ENCODE data around the gene PPP1R3G.
"Not testable (repeated sequence)": the region's sequence is repeated elsewhere in the genome, so short reads cannot be mapped to it uniquely, and the experiment has no call there.

PPP1R3G gene

GRCh38 chr6:5058254-5058653 lies 26.9 kb upstream of the PPP1R3G start:
- H3K27ac ChIP-seq (ENCODE audit: low read depth, low read length): no peak overlapping the region
- no peaks in the 10 kb centered on the region for H3K36me3 ChIP-seq (ENCODE audit: control insufficient read depth, insufficient read depth, low read length)
- no peaks in the 10 kb centered on the region for H3K4me1 ChIP-seq (ENCODE audit: control insufficient read depth, insufficient read depth, low read length)
- H3K9ac ChIP-seq (ENCODE audit: low read length): no peak overlapping the region
- no peak overlapping the region for H3K4me3 ChIP-seq (ENCODE audit: low read length)
- no peaks in the 10 kb centered on the region for H3K27me3 ChIP-seq (ENCODE audit: control insufficient read depth, insufficient read depth, low read length)

- Histone ChIP-seq H3K4me1 (ENCODE audit: control insufficient read depth, insufficient read depth, low read length) (no peaks in the 10 kb centered on the region), H3K27me3 (ENCODE audit: control insufficient read depth, insufficient read depth, low read length) (no peaks in the 10 kb centered on the region), H3K4me3 (ENCODE audit: low read length) (no peak overlapping the region), H3K27ac (ENCODE audit: low read depth, low read length) (no peak overlapping the region), H3K9ac (ENCODE audit: low read length) (no peak overlapping the region), H3K36me3 (ENCODE audit: control insufficient read depth, insufficient read depth, low read length) (no peaks in the 10 kb centered on the region)
These were observed 25.9 kb upstream of the PPP1R3G start for GRCh38 chr6:5059036-5059896.

GRCh38 chr6:5060439-5060838 lies 24.7 kb upstream of the PPP1R3G start:
- H3K4me1 ChIP-seq (ENCODE audit: control insufficient read depth, insufficient read depth, low read length); H3K27me3 ChIP-seq (ENCODE audit: control insufficient read depth, insufficient read depth, low read length); H3K9ac ChIP-seq (ENCODE audit: low read length); H3K4me3 ChIP-seq (ENCODE audit: low read length); H3K36me3 ChIP-seq (ENCODE audit: control insufficient read depth, insufficient read depth, low read length); H3K27ac ChIP-seq (ENCODE audit: low read depth, low read length): not testable (repeated sequence)

- Histone ChIP-seq H3K9ac (ENCODE audit: low read length) (no peak overlapping the region), H3K4me1 (ENCODE audit: control insufficient read depth, insufficient read depth, low read length) (no peaks in the 10 kb centered on the region), H3K27me3 (ENCODE audit: control insufficient read depth, insufficient read depth, low read length) (no peaks in the 10 kb centered on the region), H3K27ac (ENCODE audit: low read depth, low read length) (no peak overlapping the region), H3K4me3 (ENCODE audit: low read length) (no peak overlapping the region), H3K36me3 (ENCODE audit: control insufficient read depth, insufficient read depth, low read length) (no peaks in the 10 kb centered on the region)
These were observed 24.0 kb upstream of the PPP1R3G start for GRCh38 chr6:5061152-5061551.

GRCh38 chr6:5063617-5064016 lies 21.5 kb upstream of the PPP1R3G start:
- no peak overlapping the region for H3K27ac ChIP-seq (ENCODE audit: low read depth, low read length)
- H3K4me1 ChIP-seq (ENCODE audit: control insufficient read depth, insufficient read depth, low read length): no peaks in the 10 kb centered on the region
- no peaks in the 10 kb centered on the region for H3K27me3 ChIP-seq (ENCODE audit: control insufficient read depth, insufficient read depth, low read length)
- no peak overlapping the region for H3K9ac ChIP-seq (ENCODE audit: low read length)
- H3K36me3 ChIP-seq (ENCODE audit: control insufficient read depth, insufficient read depth, low read length): no peaks in the 10 kb centered on the region
- no peak overlapping the region for H3K4me3 ChIP-seq (ENCODE audit: low read length)

GRCh38 chr6:5066456-5067093 lies 18.6 kb upstream of the PPP1R3G start:
- H3K9ac ChIP-seq (ENCODE audit: low read length): no peak overlapping the region
- H3K4me3 ChIP-seq (ENCODE audit: low read length): no peak overlapping the region
- no peak overlapping the region for H3K27ac ChIP-seq (ENCODE audit: low read depth, low read length)
- no peaks in the 10 kb centered on the region for H3K36me3 ChIP-seq (ENCODE audit: control insufficient read depth, insufficient read depth, low read length)
- H3K4me1 ChIP-seq (ENCODE audit: control insufficient read depth, insufficient read depth, low read length): no peaks in the 10 kb centered on the region
- H3K27me3 ChIP-seq (ENCODE audit: control insufficient read depth, insufficient read depth, low read length): no peaks in the 10 kb centered on the region

GRCh38 chr6:5067305-5067704 lies 17.8 kb upstream of the PPP1R3G start:
- Histone ChIP-seq H3K9ac (ENCODE audit: low read length) (no peak overlapping the region), H3K36me3 (ENCODE audit: control insufficient read depth, insufficient read depth, low read length) (no peaks in the 10 kb centered on the region), H3K4me3 (ENCODE audit: low read length) (no peak overlapping the region), H3K27me3 (ENCODE audit: control insufficient read depth, insufficient read depth, low read length) (no peaks in the 10 kb centered on the region), H3K4me1 (ENCODE audit: control insufficient read depth, insufficient read depth, low read length) (no peaks in the 10 kb centered on the region), H3K27ac (ENCODE audit: low read depth, low read length) (no peak overlapping the region)

GRCh38 chr6:5068153-5068751 lies 16.9 kb upstream of the PPP1R3G start:
- no peak overlapping the region for H3K27ac ChIP-seq (ENCODE audit: low read depth, low read length)
- no peak overlapping the region for H3K9ac ChIP-seq (ENCODE audit: low read length)
- H3K27me3 ChIP-seq (ENCODE audit: control insufficient read depth, insufficient read depth, low read length): no peaks in the 10 kb centered on the region
- no peak overlapping the region for H3K4me3 ChIP-seq (ENCODE audit: low read length)
- no peaks in the 10 kb centered on the region for H3K36me3 ChIP-seq (ENCODE audit: control insufficient read depth, insufficient read depth, low read length)
- no peaks in the 10 kb centered on the region for H3K4me1 ChIP-seq (ENCODE audit: control insufficient read depth, insufficient read depth, low read length)

DNA sequence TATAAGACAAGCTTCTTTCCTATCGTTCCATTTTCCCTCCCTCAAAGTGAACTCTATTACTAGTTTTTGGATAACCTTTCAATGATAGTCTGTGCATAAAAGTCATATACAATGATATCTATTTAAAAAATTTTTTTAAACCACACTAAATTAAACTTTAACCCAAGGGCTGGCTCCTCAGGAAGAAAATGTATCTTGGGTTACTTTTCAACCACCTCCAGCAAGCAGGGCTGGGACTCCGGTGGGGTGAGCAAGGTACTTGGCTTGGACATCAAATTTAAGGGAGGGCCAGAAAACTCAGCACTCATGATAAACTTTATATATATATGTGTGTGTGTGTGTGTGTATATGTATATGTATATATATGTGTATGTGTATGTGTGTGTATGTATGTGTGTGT lies 13.9 kb upstream of the PPP1R3G start:
- H3K4me3 ChIP-seq (ENCODE audit: low read length): no peak overlapping the region
- H3K27me3 ChIP-seq (ENCODE audit: control insufficient read depth, insufficient read depth, low read length): no peaks in the 10 kb centered on the region
- no peaks in the 10 kb centered on the region for H3K36me3 ChIP-seq (ENCODE audit: control insufficient read depth, insufficient read depth, low read length)
- no peak overlapping the region for H3K9ac ChIP-seq (ENCODE audit: low read length)
- no peak overlapping the region for H3K27ac ChIP-seq (ENCODE audit: low read depth, low read length)
- H3K4me1 ChIP-seq (ENCODE audit: control insufficient read depth, insufficient read depth, low read length): no peaks in the 10 kb centered on the region

- H3K4me3 ChIP-seq (ENCODE audit: low read length): no peak overlapping the region
- no peak overlapping the region for H3K27ac ChIP-seq (ENCODE audit: low read depth, low read length)
- no peaks in the 10 kb centered on the region for H3K4me1 ChIP-seq (ENCODE audit: control insufficient read depth, insufficient read depth, low read length)
- H3K36me3 ChIP-seq (ENCODE audit: control insufficient read depth, insufficient read depth, low read length): no peaks in the 10 kb centered on the region
- H3K9ac ChIP-seq (ENCODE audit: low read length): no peak overlapping the region
- H3K27me3 ChIP-seq (ENCODE audit: control insufficient read depth, insufficient read depth, low read length): no peaks in the 10 kb centered on the region
These were observed 12.7 kb upstream of the PPP1R3G start for GRCh38 chr6:5072440-5072839.

- Histone ChIP-seq H3K4me1 (ENCODE audit: control insufficient read depth, insufficient read depth, low read length) (no peaks in the 10 kb centered on the region), H3K4me3 (ENCODE audit: low read length) (no peak overlapping the region), H3K9ac (ENCODE audit: low read length) (no peak overlapping the region), H3K27me3 (ENCODE audit: control insufficient read depth, insufficient read depth, low read length) (no peaks in the 10 kb centered on the region), H3K27ac (ENCODE audit: low read depth, low read length) (no peak overlapping the region), H3K36me3 (ENCODE audit: control insufficient read depth, insufficient read depth, low read length) (no peaks in the 10 kb centered on the region)
These were observed 11.1 kb upstream of the PPP1R3G start for GRCh38 chr6:5073992-5074391.

GRCh38 chr6:5076931-5077330 lies 8.2 kb upstream of the PPP1R3G start:
- Histone ChIP-seq H3K36me3 (ENCODE audit: control insufficient read depth, insufficient read depth, low read length) (no peaks in the 10 kb centered on the region), H3K27ac (ENCODE audit: low read depth, low read length) (no peak overlapping the region), H3K4me1 (ENCODE audit: control insufficient read depth, insufficient read depth, low read length) (no peaks in the 10 kb centered on the region), H3K9ac (ENCODE audit: low read length) (no peak overlapping the region), H3K4me3 (ENCODE audit: low read length) (no peak overlapping the region), H3K27me3 (ENCODE audit: control insufficient read depth, insufficient read depth, low read length) (no peaks in the 10 kb centered on the region)

All from rectal smooth muscle tissue (tissue), 1 donor.